Measurements from ENCODE around the gene EIPR1. TPM values are rescaled to one million over a fixed set of nuclear protein-coding genes. Genes with fewer than 3 reads are reported as not detected.

The EIPR1 gene
- total and polyA plus RNA-seq, 4 donors: 12.0 to 26.8 (median 23.4) TPM

GRCh38 chr2:3329491-3329890, 48.1 kb downstream of the EIPR1 start:
- WGBS, 2 donors: 83 to 100% methylated on average over 5 of the region's 5 CpGs
- Histone ChIP-seq H3K36me3 (ENCODE audit: control insufficient read depth in 4 of 4, insufficient read depth in 4 of 4, low read length in 4 of 4) (peaks cover 4 to 26% (median 8%) of the 10 kb centered on the region in 4 donors), H3K4me3 (no peak overlapping the region), H3K9ac (ENCODE audit: insufficient read depth in 1 of 2, low read length in 2 of 2) (no peak overlapping the region), H3K27me3 (ENCODE audit: control insufficient read depth in 3 of 3, insufficient read depth in 3 of 3, low read length in 2 of 3) (no peaks in the 10 kb centered on the region), H3K9me3 (ENCODE audit: control insufficient read depth in 4 of 4, insufficient read depth in 3 of 4, low read length in 3 of 4) (peaks cover 0 to 2% (median under 1%) of the 10 kb centered on the region in 4 donors), H3K27ac (ENCODE audit: low read depth in 1 of 2, low read length in 1 of 2) (no peak overlapping the region), H3K4me1 (ENCODE audit: control insufficient read depth in 5 of 5, insufficient read depth in 5 of 5, low read length in 5 of 5) (no peaks in the 10 kb centered on the region)
- ATAC-seq (ENCODE audit: insufficient read depth, low FRiP score): no peak
- no peak for DNase-seq
- TF ChIP-seq CTCF (IDR thresholded peaks at IDR 0.05; ENCODE audit: control extremely low read depth, extremely low read depth): no peak

GRCh38 chr2:3326871-3327270, 50.7 kb downstream of the EIPR1 start:
- 86 to 88% methylated on average over 15 of the region's 15 CpGs for WGBS, 2 donors
- no peak overlapping the region for H3K9ac ChIP-seq (ENCODE audit: insufficient read depth in 1 of 2, low read length in 2 of 2)
- no peak overlapping the region for H3K27ac ChIP-seq (ENCODE audit: low read depth in 1 of 2, low read length in 1 of 2)
- H3K9me3 ChIP-seq (ENCODE audit: control insufficient read depth in 4 of 4, insufficient read depth in 3 of 4, low read length in 3 of 4): peaks cover 0 to 1% (median 0%) of the 10 kb centered on the region in 4 donors
- H3K27me3 ChIP-seq (ENCODE audit: control insufficient read depth in 3 of 3, insufficient read depth in 3 of 3, low read length in 2 of 3): no peaks in the 10 kb centered on the region
- ATAC-seq (ENCODE audit: insufficient read depth, low FRiP score): no peak
- no peak for TF ChIP-seq CTCF (IDR thresholded peaks at IDR 0.05; ENCODE audit: control extremely low read depth, extremely low read depth)
- no peak for DNase-seq
- no peak overlapping the region for H3K4me3 ChIP-seq
- H3K4me1 ChIP-seq (ENCODE audit: control insufficient read depth in 5 of 5, insufficient read depth in 5 of 5, low read length in 5 of 5): no peaks in the 10 kb centered on the region
- H3K36me3 ChIP-seq (ENCODE audit: control insufficient read depth in 4 of 4, insufficient read depth in 4 of 4, low read length in 4 of 4): peaks cover 0 to 30% (median 8%) of the 10 kb centered on the region in 4 donors

- peaks cover 0 to 1% (median 0%) of the 10 kb centered on the region in 4 donors for H3K9me3 ChIP-seq (ENCODE audit: control insufficient read depth in 4 of 4, insufficient read depth in 3 of 4, low read length in 3 of 4)
- no peak overlapping the region for H3K27ac ChIP-seq (ENCODE audit: low read depth in 1 of 2, low read length in 1 of 2)
- no peak for ATAC-seq (ENCODE audit: insufficient read depth, low FRiP score)
- H3K9ac ChIP-seq (ENCODE audit: insufficient read depth in 1 of 2, low read length in 2 of 2): no peak overlapping the region
- H3K27me3 ChIP-seq (ENCODE audit: control insufficient read depth in 3 of 3, insufficient read depth in 3 of 3, low read length in 2 of 3): no peaks in the 10 kb centered on the region
- no peak for DNase-seq
- peaks cover 0 to 30% (median 8%) of the 10 kb centered on the region in 4 donors for H3K36me3 ChIP-seq (ENCODE audit: control insufficient read depth in 4 of 4, insufficient read depth in 4 of 4, low read length in 4 of 4)
- 91 to 98% methylated on average over 7 of the region's 7 CpGs for WGBS, 2 donors
- H3K4me1 ChIP-seq (ENCODE audit: control insufficient read depth in 5 of 5, insufficient read depth in 5 of 5, low read length in 5 of 5): no peaks in the 10 kb centered on the region
- no peak for TF ChIP-seq CTCF (IDR thresholded peaks at IDR 0.05; ENCODE audit: control extremely low read depth, extremely low read depth)
- no peak overlapping the region for H3K4me3 ChIP-seq
Observed at GRCh38 chr2:3326182-3326537, 51.5 kb downstream of the EIPR1 start.
